Breast epithelium (tissue), 3 donors: ENCODE results near the gene TBCK.

Experiments
- CTCF ChIP-seq, 3 donors: fragments of 450-650 bp; IDR thresholded peaks; one replicate each; pipeline ENCODE4 v1.5.1; 2016 to 2017; ENCODE audit warnings: antibody characterized with exemption in 3 of 3, mild to moderate bottlenecking in 3 of 3, moderate library complexity in 3 of 3
- POLR2A ChIP-seq: fragments of 450-650 bp; IDR thresholded peaks from one replicate; pipeline ENCODE4 v1.6.1; 2016; ENCODE audit warnings: antibody characterized with exemption, mild to moderate bottlenecking, moderate library complexity
- POLR2AphosphoS5 ChIP-seq, 3 donors: sonication (generic); formaldehyde crosslinking; IDR thresholded peaks; one replicate each; pipeline ENCODE4 v1.6.1; 2017; ENCODE audit warnings: antibody characterized with exemption in 3 of 3

DNA sequence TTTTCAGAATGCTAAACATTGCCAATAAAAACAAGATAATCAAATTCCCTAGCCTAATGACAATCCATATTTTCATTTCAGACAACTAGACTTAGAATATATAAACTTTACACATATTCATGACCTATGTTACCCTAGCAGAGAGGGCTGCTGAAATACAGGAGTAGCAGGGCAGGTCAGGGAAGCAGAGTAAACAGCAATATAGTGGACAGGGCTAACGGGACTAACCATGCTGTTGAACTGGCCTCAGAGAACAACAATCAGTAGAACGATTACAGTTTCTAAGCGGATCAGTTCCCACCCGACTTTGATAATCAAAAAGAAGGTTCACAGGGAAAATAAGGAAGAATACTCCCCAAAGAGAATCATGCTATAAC lies 14.0 kb downstream of the TBCK start:
- TF ChIP-seq CTCF (IDR thresholded peaks at IDR 0.05) (no peak), POLR2A (no peak), POLR2AphosphoS5 (IDR thresholded peaks at IDR 0.05) (no peak)
